ENCODE measurements around the gene IFI27. TPM values are rescaled to one million over a fixed set of nuclear protein-coding genes. Genes with fewer than 3 reads are reported as not detected.
A peak's percentile ranks its signal among the peaks of the same experiment; 100 is the strongest.
"Not testable (repeated sequence)": the region's sequence is repeated elsewhere in the genome, so short reads cannot be mapped to it uniquely, and the experiment has no call there.

Gene IFI27
- 478 TPM for total RNA-seq

DNA sequence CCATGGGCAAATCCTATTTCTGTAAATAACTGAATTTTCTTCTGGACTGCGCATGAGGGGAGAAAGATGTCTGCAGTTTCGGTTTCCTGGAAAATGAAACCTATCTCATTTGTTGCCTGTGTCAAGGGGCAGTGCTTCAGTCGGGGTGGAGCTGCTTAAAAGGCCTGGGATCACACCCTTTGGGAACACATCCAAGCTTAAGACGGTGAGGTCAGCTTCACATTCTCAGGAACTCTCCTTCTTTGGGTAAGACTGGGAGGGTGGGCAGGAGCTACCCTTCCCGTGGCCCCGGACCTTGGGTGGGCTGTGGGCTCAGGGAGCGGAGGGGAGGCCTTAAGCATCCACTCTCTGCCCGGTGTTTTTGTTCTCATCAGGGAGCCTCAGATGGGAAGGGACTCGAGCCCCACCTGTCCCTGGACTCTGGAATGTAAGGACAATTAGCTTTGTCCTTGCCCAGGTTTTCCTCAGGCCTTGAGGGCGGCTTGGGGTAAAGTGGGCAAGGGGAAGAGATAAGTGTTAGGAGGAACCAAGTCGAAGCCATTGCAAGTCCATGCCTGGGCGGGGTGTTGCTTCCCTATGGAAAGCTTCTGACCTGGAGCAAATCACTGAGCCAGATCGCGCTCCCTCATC, at the start of gene IFI27:
IFI27 (plus strand) TSS at position 185 of the 630 bp plus-strand sequence.
- peak; percentile 76 for DNase-seq (ENCODE audit: low spot score)

DNA sequence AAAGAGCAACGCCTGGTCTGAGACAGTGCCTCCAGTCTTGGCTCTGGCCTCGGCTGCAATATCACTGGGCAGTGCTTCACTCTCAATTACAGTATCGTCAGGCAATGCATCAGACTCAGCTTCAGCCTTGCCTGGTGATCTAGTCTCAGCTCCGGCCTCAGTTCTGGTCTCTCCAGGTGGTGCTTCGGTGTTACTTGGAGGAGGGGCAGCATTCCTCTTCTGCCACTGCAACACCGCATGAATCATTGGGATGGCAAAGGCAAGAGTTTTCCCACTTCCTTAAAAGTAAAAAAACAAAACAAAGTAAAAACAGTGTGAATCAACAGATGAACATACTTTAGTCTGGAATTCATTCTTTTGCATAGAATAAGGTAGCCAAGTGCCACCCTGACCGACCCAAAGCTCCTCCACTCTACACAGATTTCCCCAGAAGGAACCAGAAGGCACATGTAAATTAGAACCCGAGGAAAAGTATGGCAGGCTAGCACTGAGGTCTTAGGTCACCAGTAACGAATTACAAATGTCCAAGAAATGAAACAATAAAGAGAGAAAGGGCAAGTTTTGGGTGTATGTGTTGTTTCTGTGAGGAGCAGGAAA, 48.1 kb upstream of the IFI27 start:
- DNase-seq (ENCODE audit: low spot score): no peak

DNA sequence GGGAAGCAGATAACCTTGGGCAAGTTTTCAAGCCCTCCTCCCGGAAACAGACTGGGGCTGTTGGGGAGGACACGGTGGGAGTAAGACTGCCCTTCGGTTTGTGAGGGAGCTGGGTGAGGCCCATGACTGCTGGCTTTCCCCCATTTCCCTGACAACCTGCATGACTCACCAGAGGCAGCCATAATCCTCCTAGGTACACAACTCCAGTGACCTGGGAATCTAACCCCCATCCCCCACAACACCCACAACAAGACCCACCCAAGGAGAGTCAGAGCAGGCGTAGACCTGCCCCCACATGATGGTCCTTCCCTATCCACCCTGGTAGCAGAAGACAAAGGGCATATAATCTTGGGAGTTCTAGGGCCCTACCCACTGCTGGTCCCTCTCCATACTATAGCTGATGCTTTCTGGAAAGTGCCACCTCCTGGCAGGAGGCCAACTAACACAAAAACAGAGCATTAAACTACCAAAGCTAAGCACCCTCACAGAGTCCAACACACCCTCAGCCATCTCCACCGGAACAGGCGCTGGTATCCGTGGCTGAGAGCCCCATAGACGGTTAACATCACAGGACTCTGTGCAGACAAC, 44.4 kb upstream of the IFI27 start:
- DNase-seq (ENCODE audit: low spot score): no peak

DNA sequence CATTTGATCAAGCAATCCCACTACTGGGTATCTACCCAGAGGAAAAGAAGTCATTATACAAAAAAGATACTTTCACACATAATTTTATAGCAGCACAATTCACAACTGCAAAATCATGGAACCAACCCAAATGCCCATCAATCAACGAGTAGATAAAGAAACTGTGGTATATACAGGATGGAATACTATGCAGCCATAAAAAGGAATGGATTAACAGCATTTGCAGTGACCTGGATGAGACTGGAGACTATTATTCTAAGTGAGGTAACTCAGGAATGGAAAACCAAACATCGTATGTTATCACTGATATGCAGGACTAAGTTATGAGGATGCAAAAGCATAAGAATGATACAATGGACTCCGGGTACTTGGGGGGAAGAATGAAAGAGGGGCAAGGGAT, 38.5 kb upstream of the IFI27 start:
- DNase-seq (ENCODE audit: low spot score): not testable (repeated sequence)

DNA sequence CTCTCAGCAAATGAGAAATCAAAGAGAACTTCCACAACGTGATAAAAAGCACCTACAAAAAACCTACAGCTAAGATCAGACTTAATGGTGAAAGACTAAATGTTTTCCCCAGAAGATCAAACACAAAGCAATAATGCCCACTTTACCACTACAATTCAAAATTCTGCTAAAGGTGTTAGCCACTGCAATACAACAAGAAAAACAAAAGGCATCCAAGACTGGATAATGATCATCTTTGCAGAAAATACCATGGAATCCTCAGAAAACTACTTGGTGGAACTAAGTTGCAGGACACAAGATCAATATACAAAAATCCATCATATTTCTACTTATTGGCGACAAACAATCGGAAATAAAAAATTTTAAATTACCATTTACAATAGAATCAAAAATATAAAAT, 36.0 kb upstream of the IFI27 start:
- DNase-seq (ENCODE audit: low spot score): no peak

DNA sequence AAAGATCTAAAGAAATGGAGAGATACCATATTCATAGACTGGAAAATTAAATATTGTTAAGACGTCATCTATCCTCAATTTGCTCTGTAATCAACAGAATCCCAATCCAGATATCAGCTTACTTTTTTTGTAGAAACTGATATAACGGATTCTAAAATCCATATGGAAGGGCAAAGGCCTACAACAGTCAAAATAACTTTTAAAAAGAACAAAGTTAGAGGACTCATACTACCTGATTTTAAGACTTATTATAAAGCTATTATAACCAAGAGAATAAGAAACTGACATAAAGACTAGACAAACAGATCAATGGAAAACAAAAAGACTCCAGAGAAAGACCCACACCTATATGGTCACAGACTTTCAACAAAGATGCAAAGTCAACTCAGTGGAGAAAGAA, 35.5 kb upstream of the IFI27 start:
- no peak for DNase-seq (ENCODE audit: low spot score)

DNA sequence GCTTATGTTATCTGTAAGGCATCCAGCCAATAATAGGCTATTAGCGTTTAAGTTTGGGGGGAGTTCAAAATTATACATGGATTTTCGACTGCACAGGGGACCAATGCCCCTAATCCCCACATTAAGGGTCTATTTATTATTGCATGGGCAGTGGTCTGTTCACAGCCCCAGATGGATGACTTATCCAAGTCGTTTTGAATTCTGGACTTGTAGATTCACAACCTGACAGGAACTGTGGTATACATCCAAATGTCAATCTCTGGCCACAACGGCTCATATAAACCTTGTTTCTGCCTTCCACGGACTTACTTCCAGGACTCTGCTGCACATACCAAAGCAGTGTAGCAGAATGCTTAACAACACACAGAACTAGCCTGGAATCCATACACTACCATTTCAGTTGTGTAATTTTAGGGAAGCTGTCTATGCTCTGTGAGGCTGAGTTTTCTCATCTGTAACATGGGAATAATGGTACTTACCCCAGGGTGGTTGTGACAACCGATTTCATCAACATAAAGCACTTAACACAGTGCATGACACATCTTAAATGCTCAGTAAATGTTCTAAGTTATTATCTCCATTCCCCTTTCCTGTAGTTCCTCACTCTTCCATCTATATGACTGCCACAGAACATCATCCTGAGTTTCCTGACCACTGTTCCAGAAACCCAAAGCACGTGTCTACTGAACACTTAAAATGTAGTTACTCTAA, 33.3 kb upstream of the IFI27 start:
- no peak for DNase-seq (ENCODE audit: low spot score)

DNA sequence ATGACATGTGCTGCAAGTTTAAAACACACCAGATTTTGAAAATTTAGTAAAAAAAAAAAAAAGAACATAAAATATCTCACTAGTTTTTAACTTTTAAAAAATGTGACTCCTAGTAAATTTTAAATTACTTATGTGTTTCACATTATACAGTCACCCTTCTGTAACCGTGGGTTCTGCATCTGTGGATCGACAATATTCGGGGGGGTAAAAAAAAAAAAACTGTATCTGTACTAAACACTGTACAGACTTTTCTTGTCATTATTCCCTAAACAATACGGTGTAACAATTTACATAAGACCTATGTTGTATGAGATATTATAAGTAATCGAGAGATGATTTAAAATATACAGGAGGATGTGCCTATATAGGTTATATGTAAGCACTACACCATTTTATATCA, 32.7 kb upstream of the IFI27 start:
- no peak for DNase-seq (ENCODE audit: low spot score)

DNA sequence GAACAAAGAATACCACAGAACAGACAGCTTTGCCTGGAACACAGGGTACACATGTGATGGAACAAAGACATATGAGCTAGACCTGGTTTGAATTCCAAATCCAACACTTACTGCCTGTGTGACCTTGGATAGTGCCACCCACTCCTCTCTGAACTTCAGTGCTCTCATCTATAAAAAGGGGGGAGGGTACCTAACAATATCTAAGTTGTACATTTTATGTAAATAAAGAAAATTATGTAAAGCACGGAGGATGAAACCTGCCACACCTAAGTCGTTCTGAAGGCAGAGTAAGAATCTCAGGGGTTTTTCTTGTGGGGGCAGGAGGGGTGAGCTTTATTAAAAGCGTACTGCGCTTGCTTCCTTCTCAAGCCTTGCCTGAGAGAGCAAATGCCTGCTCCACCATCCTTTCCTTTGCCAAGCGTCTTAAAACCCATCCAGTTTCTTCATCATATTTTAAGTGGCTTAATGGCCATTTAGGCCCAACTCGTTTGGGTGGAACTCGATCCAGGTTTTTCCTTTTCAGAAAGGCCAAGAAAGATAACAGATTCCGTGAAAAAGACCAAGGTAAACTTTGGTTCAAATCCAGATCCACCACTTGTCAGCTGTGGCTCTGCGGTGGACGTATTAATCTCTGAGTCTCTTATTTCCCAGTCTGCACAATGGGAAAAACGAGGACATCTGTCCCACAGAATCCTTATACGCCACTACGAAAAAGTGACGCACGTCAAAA, 30.5 kb upstream of the IFI27 start:
- no peak for DNase-seq (ENCODE audit: low spot score)

DNA sequence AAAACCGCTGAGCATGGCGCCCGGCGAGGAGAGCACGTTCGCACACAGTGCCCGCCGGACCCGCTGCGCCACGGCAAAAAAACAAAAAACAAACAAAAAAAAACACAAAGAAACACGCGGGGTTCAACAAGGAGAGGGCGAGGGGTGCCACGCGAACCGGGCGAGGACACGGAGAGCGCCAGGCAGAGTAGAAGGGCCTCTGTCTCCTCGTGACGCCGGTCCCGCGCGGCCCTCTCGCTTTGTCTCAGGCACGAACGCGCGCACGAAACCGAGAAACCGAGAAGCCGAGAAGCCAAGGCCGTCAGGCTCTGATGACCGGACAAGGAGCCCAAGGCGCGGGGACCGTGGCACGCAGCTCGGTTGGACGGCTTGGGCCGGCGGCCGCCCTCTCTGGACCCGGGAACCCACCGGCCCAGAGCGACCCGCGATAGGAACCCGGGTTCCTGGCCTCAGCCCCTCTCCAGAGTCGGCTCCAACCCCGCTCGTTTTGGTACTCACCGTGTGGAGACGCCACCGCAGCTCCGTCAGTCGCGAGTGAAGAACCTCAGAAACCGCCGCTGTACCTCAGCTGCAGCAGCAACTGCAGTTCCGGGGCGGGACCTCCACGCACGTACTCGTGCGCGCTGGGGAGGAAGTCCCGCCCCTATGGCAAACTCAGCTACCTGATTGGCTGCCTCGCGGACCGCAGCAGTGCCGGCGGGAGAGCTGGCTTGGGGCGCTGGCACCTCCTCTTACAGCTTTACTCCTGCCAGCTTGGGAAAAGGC, 29.7 kb upstream of the IFI27 start, which contains the start of the genes DDX24 and IFI27L1:
DDX24 (minus strand) TSS at position 582 of the 765 bp plus-strand sequence. CDS start 1,460 bp downstream, outside the sequence.
IFI27L1 (plus strand) TSS at position 690 of the 765 bp plus-strand sequence. CDS start 15,628 bp downstream, outside the sequence.
- peak; percentile 97 for DNase-seq (ENCODE audit: low spot score)

DNA sequence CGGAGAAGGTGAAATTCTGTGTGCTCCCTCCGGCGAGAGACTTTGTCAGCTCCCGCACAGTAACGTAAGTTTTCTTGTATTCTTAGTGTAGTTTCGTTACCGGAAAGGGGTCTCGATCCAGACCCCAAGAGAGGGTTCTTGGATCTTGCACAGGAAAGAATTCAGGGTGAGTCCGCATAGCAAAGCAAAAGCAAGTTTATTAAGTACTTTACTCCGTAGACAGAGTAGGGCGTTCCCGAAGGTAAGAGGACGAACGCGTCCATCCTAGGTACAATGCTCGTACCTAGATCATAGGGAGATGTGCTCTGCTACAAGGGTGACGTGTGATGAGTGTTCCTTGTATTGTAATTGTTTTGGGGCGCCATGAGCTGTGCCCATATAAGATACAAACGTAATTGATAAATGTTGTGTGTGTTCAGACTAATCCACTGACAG, 29.1 kb upstream of the IFI27 start:
- DNase-seq (ENCODE audit: low spot score): no peak

DNA sequence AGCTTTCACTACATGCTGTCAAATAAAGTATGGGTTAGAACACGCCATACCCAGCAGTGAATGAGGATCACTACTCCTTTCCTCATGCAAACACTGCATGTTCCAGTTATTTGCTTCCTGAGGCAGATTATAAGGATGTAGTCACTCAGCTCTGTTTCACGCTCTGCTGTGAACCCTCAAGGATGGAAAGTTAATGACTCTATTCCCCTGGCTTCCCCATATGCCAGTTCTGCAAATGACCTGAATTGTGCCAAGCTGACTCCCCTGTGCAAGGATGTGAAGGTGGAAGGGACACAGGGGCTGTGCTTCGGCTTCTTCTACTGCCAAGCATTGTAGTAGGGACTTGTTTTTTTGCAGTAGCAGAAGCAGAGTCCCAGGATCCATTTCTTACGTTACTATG, 22.6 kb upstream of the IFI27 start:
- no peak for DNase-seq (ENCODE audit: low spot score)

DNA sequence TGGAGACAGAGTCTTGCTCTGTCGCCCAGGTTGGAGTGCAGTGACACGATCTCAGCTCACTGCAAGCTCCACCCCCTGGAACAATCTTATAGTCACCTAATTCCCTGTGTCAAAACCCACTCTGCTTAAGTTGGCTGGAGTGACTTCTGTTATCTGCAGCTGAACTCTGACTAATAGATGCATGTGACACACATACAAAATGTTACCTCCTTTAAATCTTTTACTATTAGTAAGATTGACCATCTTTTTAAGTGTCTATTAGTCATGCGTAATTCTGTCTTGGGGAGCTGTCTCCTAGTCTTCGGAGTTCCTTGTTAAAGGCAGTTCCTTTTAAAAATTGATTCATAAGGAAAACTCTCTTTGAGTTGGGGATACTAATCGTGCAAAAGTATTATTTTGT, 22.0 kb upstream of the IFI27 start:
- no peak for DNase-seq (ENCODE audit: low spot score)

DNA sequence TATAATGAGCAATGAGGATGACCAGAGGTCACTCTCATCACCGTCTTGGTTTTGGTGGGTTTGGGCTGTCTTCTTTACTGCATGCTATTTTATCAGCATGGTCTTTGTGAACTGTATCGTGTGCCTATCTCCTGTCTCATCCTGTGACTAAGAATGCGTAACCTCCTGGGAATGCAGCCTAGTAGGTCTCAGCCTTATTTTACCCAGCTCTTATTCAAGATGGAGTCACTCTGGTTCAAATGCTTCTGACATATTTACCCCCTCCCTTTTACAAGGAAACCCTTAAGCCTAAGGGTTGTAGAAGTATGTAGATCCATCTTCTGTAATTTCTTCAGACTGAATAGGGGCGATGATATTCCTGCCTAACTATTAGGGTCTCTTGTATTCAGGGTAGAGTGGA, 21.1 kb upstream of the IFI27 start:
- DNase-seq (ENCODE audit: low spot score): no peak

DNA sequence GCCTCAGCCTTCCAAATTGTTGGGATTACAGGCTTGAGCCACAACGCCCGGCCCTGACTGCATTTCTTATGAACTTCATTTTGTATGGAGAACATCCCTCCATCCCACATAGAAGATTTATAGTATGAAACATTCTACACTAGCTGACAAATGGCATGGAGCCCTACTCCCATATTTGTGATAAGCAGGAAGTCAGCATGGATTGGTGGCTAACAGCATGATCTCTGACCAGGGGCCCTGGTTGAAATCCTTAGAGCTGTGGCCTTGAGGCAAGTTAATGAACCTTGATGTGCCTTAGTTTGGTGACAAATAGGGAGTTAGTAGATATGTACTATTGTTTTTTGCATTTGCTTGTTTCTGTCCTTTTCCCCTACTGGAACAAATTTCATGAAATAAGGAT, 17.1 kb upstream of the IFI27 start:
- DNase-seq (ENCODE audit: low spot score): no peak

DNA sequence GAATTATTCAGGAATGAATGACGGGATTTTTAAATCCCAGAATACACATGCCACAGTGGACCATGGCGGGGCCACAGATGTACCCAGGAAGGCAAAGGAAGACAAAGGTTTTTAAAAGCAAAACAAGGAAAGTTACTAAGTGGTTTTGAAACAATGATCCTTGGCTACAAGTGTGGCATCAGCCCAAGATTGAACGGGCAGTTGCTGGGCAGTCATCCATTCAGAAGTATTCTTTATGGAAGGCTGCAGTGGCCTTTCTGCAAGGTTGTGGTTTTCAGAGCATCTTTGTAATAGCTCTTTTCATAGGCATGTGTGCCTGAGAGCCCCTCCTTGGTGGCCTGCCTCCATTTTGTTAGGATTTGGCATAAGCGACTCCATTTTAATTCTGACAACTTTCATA, 13.4 kb upstream of the IFI27 start:
- no peak for DNase-seq (ENCODE audit: low spot score)

DNA sequence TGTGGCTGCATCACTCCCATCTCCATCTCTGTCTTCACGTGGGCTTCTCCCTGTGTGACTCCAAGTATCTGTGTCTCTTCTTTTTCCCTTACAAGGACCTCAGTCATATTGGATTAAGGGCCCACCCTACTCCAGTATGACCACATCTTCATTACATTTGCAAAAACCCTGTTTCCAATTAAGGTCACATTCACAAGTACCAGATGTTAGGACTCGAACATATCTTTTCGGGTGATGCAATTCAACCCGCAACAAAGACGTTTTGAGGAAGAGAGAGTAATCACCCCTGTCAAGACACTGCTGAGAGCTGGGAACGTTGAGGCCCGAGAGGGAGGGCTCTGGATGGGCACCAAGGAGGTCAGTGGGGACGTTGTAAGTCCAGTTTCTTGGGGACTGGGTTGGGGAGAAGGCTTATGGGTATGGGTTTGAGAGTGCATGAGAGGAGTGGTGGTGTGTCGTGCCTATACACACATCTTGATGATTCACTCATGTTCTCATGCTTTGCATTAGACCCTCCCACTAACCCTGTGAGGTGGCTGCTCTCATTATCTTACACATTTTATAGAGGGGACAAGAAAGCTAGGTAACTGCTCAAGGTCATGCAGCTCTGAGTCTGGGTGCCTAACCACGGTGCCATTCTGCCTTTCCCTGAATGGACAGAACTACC, 12.1 kb upstream of the IFI27 start:
- DNase-seq (ENCODE audit: low spot score): no peak

DNA sequence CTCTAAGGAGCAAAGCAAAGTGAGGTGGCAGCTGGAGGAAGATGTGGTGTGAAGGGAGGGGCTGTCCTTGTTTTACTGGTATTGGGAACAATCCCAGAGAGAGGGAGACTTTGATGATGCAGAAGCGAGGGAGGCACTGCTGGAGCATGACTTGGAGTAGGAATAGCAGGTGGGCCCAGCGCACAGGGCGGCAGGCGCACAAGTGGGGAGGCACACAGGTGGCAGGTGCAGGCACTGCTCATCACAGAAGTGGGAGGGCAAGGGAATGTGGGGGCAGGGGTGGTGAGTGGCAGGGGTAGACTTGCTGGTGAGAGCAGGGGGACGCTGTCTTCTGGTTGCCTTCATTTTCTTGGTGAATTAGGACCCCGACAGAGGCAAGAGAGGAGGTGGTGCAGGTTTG, 11.5 kb upstream of the IFI27 start:
- no peak for DNase-seq (ENCODE audit: low spot score)

DNA sequence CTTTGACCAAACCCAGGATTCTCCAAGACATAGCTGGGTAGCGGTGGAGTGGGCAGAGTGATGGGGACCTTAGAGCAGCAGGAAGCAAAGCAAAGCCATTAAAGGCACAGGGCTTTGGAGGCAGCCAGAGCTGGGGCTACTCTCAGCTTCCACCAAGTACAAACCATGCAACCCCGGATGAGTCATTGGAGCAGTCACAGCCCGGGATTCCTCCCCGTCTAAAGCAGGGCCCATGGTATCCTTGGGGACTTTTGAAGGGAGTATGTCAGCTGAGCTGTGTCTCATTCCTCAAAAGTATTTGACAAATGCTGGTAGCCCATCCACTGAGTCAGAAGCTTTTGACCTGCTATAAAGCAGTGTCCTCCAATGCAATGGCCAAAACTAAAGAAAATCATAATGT, 9.7 kb upstream of the IFI27 start:
- DNase-seq (ENCODE audit: low spot score): no peak

DNA sequence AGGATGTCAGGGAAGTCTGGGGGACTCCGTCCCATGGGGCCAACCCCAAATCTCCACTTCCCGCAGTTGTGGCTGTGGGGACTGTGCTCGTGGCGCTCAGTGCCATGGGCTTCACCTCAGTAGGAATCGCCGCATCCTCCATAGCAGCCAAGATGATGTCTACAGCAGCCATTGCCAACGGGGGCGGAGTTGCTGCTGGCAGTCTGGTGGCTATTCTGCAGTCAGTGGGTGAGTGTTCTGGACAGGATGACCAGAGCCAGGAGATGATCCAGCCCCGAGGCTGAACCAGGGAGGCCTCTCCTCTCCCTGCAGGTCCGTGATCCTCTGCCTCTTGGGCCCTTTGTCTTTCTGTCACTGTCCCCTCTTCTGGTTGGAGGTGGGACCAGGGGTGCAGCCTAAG, 8.8 kb upstream of the IFI27 start:
- no peak for DNase-seq (ENCODE audit: low spot score)

Measured in mucosa of gallbladder (tissue), 1 donor.